ENCODE results near the gene LRMDA. TPM values are rescaled to one million over a fixed set of nuclear protein-coding genes. Genes with fewer than 3 reads are reported as not detected.

LRMDA gene
- total RNA-seq, 2 experiments from 2014 or later = not detected

DNA sequence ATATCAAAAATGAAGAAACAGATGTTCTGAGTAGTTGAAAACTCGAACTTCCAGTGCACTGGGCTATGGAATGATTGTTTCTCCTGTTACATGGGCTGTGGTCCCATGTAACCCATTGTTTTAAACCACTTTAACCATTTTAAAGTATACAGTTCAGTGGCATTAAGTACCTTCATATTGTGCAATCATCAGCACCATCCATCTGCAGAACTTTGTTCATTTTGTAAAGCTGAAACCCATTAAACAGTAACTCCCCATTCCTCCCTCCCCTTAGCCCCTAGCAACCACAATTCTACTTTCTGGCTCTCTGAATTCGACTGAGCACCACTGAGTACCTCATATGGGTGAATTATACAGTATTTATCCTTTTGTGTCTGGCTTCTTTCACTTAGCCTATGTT lies 217.4 kb downstream of the LRMDA start:
- POLR2A ChIA-PET = no interaction called here
- Mint-ChIP-seq H3K4me3 (no peak overlapping the region), H3K9me3 (no peaks in the 10 kb centered on the region), H3K27me3 (peaks cover 25% of the 10 kb centered on the region), H3K4me1 (ENCODE audit: low read depth) (no peaks in the 10 kb centered on the region), H3K27ac (no peak overlapping the region), H3K36me3 (ENCODE audit: low read depth) (no peaks in the 10 kb centered on the region)
- no peak overlapping the region for H3K27ac ChIP-seq (ENCODE audit: low read depth in 1 of 2, low read length in 2 of 2)
- no peak overlapping the region for H3K4me3 ChIP-seq (ENCODE audit: low read length)
- H3K36me3 ChIP-seq (ENCODE audit: insufficient read depth, low read length) = no peaks in the 10 kb centered on the region
- no peaks in the 10 kb centered on the region for H3K9me3 ChIP-seq (ENCODE audit: control insufficient read depth in 1 of 2, insufficient read depth in 1 of 2, low read length in 2 of 2)
- CTCF ChIA-PET = no interaction called here
- DNase-seq (no peak), ATAC-seq (ENCODE audit: poor library complexity) (no peak)
- intact Hi-C loops (cut with DNase I, micrococcal nuclease) = no loop called here
- no peak for TF ChIP-seq CTCF (IDR thresholded peaks at IDR 0.05)
- H3K4me1 ChIP-seq (ENCODE audit: insufficient read depth, low read length) = no peaks in the 10 kb centered on the region
- peaks cover 0 to 2% of the 10 kb centered on the region in 2 experiments for H3K27me3 ChIP-seq (ENCODE audit: control insufficient read depth in 1 of 2, insufficient read depth in 2 of 2, low read length in 2 of 2)

DNA sequence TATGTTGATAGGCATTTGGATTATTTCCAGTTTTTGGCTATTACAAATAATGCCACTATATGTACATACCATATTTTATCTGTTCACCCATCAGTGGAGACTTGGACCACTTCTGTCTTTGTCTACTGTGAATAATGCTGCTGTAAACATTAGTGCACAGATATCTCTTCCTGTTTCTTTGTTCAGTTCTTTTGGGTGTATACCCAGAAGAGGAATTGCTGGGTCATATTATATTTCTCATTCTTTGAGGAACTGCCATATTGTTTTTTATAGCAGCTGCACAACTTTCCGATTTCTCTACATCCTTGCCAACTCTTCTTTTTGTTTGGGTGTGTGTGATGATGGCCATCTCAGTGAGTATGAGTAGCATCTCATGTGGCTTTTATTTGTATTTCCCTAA lies 218.0 kb downstream of the LRMDA start:
- H3K27ac ChIP-seq (ENCODE audit: low read depth in 1 of 2, low read length in 2 of 2) = no peak overlapping the region
- H3K9me3 ChIP-seq (ENCODE audit: control insufficient read depth in 1 of 2, insufficient read depth in 1 of 2, low read length in 2 of 2) = no peaks in the 10 kb centered on the region
- no peak overlapping the region for H3K27ac Mint-ChIP-seq
- no peaks in the 10 kb centered on the region for H3K4me1 ChIP-seq (ENCODE audit: insufficient read depth, low read length)
- CTCF ChIA-PET = no interaction called here
- no peaks in the 10 kb centered on the region for H3K36me3 Mint-ChIP-seq (ENCODE audit: low read depth)
- DNase-seq = no peak
- no peaks in the 10 kb centered on the region for H3K36me3 ChIP-seq (ENCODE audit: insufficient read depth, low read length)
- H3K4me3 ChIP-seq (ENCODE audit: low read length) = no peak overlapping the region
- H3K27me3 ChIP-seq (ENCODE audit: control insufficient read depth in 1 of 2, insufficient read depth in 2 of 2, low read length in 2 of 2) = peaks cover 0 to 2% of the 10 kb centered on the region in 2 experiments
- no peak overlapping the region for H3K4me3 Mint-ChIP-seq
- no peak for ATAC-seq (ENCODE audit: poor library complexity)
- H3K27me3 Mint-ChIP-seq = peaks cover 25% of the 10 kb centered on the region
- no peak for TF ChIP-seq CTCF (IDR thresholded peaks at IDR 0.05)
- H3K4me1 Mint-ChIP-seq (ENCODE audit: low read depth) = no peaks in the 10 kb centered on the region
- POLR2A ChIA-PET = no interaction called here
- intact Hi-C loops (cut with DNase I, micrococcal nuclease) = no loop called here
- H3K9me3 Mint-ChIP-seq = no peaks in the 10 kb centered on the region

- intact Hi-C loops (cut with DNase I, micrococcal nuclease) = no loop called here
- peaks cover 0 to 2% of the 10 kb centered on the region in 2 experiments for H3K27me3 ChIP-seq (ENCODE audit: control insufficient read depth in 1 of 2, insufficient read depth in 2 of 2, low read length in 2 of 2)
- no peak overlapping the region for H3K4me3 Mint-ChIP-seq
- H3K27ac Mint-ChIP-seq = no peak overlapping the region
- H3K36me3 ChIP-seq (ENCODE audit: insufficient read depth, low read length) = no peaks in the 10 kb centered on the region
- POLR2A ChIA-PET = interaction anchor here (0.6 kb wide), 1 partner anchor 487 kb away, joined by 3 read pairs; no protein-coding TSS in a partner anchor
- DNase-seq (no peak), ATAC-seq (ENCODE audit: poor library complexity) (no peak)
- H3K4me3 ChIP-seq (ENCODE audit: low read length) = no peak overlapping the region
- peaks cover 22% of the 10 kb centered on the region for H3K27me3 Mint-ChIP-seq
- H3K27ac ChIP-seq (ENCODE audit: low read depth in 1 of 2, low read length in 2 of 2) = no peak overlapping the region
- no peaks in the 10 kb centered on the region for H3K4me1 ChIP-seq (ENCODE audit: insufficient read depth, low read length)
- no peak for TF ChIP-seq CTCF (IDR thresholded peaks at IDR 0.05)
- no peaks in the 10 kb centered on the region for H3K4me1 Mint-ChIP-seq (ENCODE audit: low read depth)
- no peaks in the 10 kb centered on the region for H3K9me3 Mint-ChIP-seq
- CTCF ChIA-PET = no interaction called here
- H3K36me3 Mint-ChIP-seq (ENCODE audit: low read depth) = no peaks in the 10 kb centered on the region
- no peaks in the 10 kb centered on the region for H3K9me3 ChIP-seq (ENCODE audit: control insufficient read depth in 1 of 2, insufficient read depth in 1 of 2, low read length in 2 of 2)
Measured at GRCh38 chr10:75650648-75651047, 219.2 kb downstream of the LRMDA start.
